GM12865 (cell line): ENCODE measurements around the gene TMA7.

Experiments used
- DNase-seq: peaks from one replicate; pipeline ENCODE4 v3.0.0; 2010; ENCODE audit warnings: low read depth
- H3K4me3 ChIP-seq: 2 replicates; pipeline ENCODE4 v1.5.1; 2011; ENCODE audit warnings: mild to moderate bottlenecking, low read depth, low read length, control low read depth
- TF ChIP-seq, protein P1 (sequence below): IDR thresholded peaks from 2 replicates; pipeline ENCODE4 v1.5.1; 2011; ENCODE audit warnings: low read length, control low read depth, low read depth, inconsistent platforms; ENCODE audit not compliant: insufficient read depth; ENCODE audit errors: missing control alignments

TMA7 gene

DNA sequence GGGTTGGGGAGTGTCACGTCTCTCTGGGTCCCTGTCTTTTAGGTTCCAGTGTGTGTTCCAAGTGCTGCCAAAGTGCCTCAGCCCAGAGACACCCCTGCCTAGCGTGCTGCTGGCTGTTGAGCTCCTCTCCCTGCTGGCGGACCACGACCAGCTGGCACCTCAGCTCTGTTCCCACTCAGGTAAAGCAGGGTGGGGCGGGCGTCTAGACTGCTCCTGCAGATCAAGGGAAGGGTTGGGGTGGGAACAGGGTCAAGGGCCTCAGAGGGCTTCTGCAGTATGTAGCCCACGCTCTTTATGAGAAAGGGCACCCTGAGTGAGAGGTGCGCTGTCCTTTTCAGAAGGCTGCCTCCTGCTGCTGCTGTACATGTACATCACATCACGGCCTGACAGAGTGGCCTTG, 23.6 kb downstream of the TMA7 start:
- no peak overlapping the region for H3K4me3 ChIP-seq
- TF ChIP-seq, protein P1, sequence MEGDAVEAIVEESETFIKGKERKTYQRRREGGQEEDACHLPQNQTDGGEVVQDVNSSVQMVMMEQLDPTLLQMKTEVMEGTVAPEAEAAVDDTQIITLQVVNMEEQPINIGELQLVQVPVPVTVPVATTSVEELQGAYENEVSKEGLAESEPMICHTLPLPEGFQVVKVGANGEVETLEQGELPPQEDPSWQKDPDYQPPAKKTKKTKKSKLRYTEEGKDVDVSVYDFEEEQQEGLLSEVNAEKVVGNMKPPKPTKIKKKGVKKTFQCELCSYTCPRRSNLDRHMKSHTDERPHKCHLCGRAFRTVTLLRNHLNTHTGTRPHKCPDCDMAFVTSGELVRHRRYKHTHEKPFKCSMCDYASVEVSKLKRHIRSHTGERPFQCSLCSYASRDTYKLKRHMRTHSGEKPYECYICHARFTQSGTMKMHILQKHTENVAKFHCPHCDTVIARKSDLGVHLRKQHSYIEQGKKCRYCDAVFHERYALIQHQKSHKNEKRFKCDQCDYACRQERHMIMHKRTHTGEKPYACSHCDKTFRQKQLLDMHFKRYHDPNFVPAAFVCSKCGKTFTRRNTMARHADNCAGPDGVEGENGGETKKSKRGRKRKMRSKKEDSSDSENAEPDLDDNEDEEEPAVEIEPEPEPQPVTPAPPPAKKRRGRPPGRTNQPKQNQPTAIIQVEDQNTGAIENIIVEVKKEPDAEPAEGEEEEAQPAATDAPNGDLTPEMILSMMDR, result no peak
- DNase-seq, result no peak

DNA sequence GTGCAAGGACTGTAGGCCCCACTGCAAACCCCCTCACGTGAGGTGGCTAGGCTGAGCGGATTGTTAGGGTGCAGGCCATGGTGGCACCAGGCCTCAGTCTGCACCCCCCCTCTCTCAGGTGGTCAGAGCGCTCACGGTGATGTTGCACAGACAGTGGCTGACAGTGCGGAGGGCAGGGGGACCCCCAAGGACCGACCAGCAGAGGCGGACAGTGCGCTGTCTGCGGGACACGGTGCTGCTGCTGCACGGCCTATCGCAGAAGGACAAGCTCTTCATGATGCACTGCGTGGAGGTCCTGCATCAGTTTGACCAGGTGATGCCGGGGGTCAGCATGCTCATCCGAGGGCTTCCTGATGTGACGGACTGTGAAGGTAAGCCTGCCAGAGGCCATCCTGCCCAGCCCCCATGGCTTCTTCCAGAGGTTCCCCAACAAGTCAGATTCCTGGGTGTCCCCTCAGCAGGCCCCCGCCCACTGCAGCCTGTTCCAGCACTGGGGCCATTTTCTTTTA, 24.7 kb downstream of the TMA7 start:
- DNase-seq, result no peak
- H3K4me3 ChIP-seq, result no peak overlapping the region
- TF ChIP-seq, protein P1, result no peak

- TF ChIP-seq, protein P1, result no peak
- no peak for DNase-seq
- H3K4me3 ChIP-seq, result no peak overlapping the region
Measured at GRCh38 chr3:48465237-48465530, 25.1 kb downstream of the TMA7 start.

- DNase-seq, result peak; percentile 91
- H3K4me3 ChIP-seq, result peak overlapping the region; percentile 85
- TF ChIP-seq, protein P1, result peak; percentile 45
Measured at GRCh38 chr3:48465531-48466378, 25.7 kb downstream of the TMA7 start.

DNA sequence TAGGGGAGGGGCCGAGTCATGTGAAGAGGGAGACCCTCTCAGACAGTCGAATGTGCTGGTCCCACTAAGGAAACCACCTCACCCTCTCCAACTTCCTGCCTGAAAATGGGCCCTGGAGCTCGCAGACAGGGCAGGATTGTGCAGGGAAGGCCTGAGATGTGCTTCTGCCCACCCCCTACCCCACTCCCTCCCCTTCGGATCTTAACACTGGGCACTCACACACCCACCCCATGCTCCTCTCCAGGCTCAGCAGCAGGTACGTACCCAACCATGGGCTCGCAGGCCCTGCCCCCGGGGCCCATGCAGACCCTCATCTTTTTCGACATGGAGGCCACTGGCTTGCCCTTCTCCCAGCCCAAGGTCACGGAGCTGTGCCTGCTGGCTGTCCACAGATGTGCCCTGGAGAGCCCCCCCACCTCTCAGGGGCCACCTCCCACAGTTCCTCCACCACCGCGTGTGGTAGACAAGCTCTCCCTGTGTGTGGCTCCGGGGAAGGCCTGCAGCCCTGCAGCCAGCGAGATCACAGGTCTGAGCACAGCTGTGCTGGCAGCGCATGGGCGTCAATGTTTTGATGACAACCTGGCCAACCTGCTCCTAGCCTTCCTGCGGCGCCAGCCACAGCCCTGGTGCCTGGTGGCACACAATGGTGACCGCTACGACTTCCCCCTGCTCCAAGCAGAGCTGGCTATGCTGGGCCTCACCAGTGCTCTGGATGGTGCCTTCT, 26.5 kb downstream of the TMA7 start:
- TF ChIP-seq, protein P1, result no peak
- DNase-seq, result peak; percentile 49
- peak overlapping the region; percentile 85 for H3K4me3 ChIP-seq

DNA sequence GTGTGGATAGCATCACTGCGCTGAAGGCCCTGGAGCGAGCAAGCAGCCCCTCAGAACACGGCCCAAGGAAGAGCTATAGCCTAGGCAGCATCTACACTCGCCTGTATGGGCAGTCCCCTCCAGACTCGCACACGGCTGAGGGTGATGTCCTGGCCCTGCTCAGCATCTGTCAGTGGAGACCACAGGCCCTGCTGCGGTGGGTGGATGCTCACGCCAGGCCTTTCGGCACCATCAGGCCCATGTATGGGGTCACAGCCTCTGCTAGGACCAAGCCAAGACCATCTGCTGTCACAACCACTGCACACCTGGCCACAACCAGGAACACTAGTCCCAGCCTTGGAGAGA, 27.0 kb downstream of the TMA7 start:
- peak overlapping the region; percentile 85 for H3K4me3 ChIP-seq
- TF ChIP-seq, protein P1, result no peak
- peak; percentile 37 for DNase-seq
